ENCODE measurements around the gene ACADL.
"Not testable (repeated sequence)": the region's sequence is repeated elsewhere in the genome, so short reads cannot be mapped to it uniquely, and the experiment has no call there.

Gene ACADL

DNA sequence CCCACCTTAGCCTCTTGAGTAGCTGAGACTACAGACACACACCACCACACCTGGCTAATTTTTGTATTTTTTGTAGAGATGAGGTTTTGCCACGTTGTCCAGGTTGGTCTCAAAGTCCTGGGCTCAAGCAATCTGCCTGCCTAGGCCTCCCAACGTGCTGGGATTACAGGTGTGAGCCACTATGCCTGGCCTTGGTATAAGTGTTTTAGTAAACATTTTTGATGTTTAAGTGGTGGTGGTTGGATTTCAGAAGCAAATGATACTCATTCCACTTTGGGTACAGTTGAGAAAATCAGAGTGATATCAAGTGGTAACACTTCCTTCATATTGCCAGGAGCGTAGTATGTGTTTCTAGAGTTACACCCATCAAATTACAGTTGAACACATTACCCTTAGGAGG is 25.4 kb downstream of the ACADL start:
- no peak for DNase-seq (ENCODE audit: low spot score)

DNA sequence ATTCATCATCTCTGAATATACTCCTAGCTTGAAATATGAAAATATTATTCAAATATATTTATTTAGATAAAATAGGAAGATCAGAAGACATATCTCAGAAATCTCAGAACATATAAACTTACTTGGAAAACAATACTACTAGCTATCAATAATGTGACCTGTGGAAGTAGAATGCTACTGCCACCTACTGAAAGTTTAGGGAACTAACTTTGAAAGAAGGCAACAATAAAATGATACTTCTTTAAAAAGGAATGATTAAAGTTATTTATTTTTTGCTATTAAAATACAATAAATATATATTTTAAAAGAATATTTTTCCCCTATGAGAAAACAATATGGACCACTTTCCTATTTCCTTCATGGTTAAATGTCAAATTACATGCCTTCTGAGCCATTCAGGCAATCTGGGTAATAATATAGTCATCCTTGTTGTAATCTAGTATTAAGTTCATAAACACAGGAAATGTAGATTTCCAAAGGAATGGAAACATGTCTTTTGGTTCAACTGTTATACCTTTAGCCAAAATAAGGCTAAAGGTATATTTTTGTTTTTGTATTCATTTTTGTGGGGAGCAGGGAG is 26.0 kb downstream of the ACADL start:
- peak; percentile 24 for DNase-seq (ENCODE audit: low spot score)

GRCh38 chr2:210198326-210198725 is 26.9 kb downstream of the ACADL start:
- DNase-seq (ENCODE audit: low spot score): no peak

GRCh38 chr2:210197720-210198119 is 27.5 kb downstream of the ACADL start:
- DNase-seq (ENCODE audit: low spot score): no peak

GRCh38 chr2:210195101-210195852 is 30.0 kb downstream of the ACADL start:
- DNase-seq (ENCODE audit: low spot score): peak; percentile 37

GRCh38 chr2:210190345-210190744 is 34.9 kb downstream of the ACADL start:
- DNase-seq (ENCODE audit: low spot score): no peak

GRCh38 chr2:210189452-210190138 is 35.7 kb downstream of the ACADL start:
- DNase-seq (ENCODE audit: low spot score): no peak

DNA sequence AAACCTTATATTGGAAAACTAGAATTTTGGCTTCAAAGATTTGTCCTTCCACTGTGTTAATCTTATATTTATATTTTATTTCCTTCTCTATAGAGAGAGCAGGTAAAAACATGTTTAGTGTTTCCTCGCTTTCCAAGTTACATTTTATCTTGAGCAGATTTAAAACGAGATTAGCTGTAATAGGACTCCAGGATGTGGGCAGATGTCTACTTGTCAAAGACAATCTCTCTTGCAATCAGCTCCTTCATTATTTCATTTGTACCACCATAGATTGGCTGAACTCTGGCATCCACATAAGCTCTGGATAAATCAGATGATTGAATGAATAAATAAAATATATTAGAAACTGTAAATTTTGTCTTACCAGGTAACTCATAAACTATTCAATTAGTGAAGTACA is 36.5 kb downstream of the ACADL start:
- DNase-seq (ENCODE audit: low spot score): no peak

GRCh38 chr2:210188190-210188589 is 37.1 kb downstream of the ACADL start:
- no peak for DNase-seq (ENCODE audit: low spot score)

GRCh38 chr2:210183936-210184335 is 41.3 kb downstream of the ACADL start:
- peak; percentile 25 for DNase-seq (ENCODE audit: low spot score)

DNA sequence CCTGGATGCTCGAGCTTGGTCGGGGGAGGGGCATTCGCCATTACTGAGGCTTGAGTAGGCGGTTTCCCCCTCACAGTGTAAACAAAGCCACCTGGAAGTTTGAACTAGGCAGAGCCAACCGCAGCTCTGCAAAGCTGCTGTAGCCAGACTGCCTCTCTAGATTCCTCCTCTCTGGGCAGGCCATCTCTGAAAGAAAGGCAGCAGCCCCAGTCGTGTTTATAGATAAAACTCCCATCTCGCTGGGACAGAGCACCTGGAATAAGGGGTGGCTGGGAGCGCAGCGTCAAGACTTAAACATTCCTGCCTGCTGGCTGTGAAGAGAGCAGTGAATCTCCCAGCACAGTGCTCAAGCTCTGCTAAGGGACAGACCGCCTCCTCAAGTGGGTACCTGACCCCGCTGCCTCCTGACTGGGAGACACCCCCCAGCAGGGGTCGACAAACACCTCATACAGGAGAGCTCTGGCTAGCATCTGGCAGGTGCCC is 43.6 kb downstream of the ACADL start:
- DNase-seq (ENCODE audit: low spot score): not testable (repeated sequence)

DNA sequence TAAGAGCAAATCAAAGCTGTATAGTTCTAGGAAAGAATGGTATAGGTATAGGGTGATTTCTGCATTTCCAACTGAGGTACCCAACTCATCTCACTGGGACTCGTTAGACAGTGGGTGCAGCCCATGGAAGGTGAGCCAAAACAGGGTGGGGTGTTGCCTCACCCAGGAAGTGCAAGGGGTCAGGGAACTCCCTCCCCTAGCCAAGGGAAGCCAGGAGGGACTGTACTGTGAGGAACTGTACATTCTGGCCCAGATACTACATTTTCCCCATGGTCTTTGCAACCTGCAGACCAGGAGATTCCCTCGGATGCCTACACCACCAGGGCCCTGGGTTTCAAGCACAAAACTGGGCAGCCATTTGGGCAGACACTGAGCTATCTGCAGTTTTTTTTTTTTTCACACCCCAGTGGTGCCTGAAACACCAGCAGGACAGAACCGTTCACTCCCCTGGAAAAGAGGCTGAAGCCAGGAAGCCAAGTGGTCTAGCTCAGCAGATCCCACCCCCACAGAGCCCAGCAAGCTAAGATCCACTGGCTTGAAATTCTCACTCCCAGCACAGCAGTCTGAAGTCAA is 44.1 kb downstream of the ACADL start:
- not testable (repeated sequence) for DNase-seq (ENCODE audit: low spot score)

- no peak for DNase-seq (ENCODE audit: low spot score)
Measured at GRCh38 chr2:210180477-210180876, 44.8 kb downstream of the ACADL start.

- no peak for DNase-seq (ENCODE audit: low spot score)
Measured at GRCh38 chr2:210179351-210179990, 45.8 kb downstream of the ACADL start.

DNA sequence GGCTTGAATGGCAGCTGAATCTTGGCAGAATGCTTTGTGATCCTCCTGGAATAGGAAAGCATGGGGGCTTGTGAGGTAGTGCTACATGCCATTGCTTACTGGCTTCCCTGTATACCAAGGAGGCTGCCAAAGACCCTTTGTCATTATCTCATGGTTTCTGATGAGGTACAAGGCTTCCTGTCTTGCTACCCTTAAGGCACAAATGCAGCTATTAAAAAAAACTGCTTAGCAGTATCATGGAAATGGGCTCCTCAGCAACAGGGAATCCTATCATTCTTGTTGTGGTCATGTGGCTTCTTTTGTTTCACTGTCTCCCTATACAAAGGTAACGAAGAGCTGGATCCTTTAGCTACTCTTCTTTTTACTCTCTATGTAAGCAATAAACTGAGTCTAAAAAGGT is 47.5 kb downstream of the ACADL start:
- DNase-seq (ENCODE audit: low spot score): no peak

DNA sequence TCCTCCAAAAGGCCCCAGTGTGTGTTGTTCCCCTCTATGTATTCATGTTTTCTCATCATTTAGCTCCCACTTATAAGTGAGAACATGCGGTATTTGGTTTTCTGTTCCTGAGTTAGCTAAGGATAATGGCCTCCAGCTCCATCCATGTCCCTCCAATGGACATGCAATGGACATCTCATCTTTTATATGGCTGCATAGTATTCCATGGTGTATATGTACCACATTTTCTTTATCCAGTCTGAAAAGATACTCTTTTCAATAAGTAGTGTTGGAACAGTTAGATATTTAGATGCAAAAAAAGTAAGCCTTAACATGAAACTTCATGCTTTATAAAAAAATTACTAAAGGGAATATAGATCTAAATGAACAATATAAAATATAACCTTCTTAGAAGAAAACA is 48.1 kb downstream of the ACADL start:
- DNase-seq (ENCODE audit: low spot score): not testable (repeated sequence)

- DNase-seq (ENCODE audit: low spot score): no peak
Measured at GRCh38 chr2:210174086-210174485, 51.2 kb downstream of the ACADL start.

- DNase-seq (ENCODE audit: low spot score): no peak
Measured at GRCh38 chr2:210172219-210172575, 53.0 kb downstream of the ACADL start.

DNA sequence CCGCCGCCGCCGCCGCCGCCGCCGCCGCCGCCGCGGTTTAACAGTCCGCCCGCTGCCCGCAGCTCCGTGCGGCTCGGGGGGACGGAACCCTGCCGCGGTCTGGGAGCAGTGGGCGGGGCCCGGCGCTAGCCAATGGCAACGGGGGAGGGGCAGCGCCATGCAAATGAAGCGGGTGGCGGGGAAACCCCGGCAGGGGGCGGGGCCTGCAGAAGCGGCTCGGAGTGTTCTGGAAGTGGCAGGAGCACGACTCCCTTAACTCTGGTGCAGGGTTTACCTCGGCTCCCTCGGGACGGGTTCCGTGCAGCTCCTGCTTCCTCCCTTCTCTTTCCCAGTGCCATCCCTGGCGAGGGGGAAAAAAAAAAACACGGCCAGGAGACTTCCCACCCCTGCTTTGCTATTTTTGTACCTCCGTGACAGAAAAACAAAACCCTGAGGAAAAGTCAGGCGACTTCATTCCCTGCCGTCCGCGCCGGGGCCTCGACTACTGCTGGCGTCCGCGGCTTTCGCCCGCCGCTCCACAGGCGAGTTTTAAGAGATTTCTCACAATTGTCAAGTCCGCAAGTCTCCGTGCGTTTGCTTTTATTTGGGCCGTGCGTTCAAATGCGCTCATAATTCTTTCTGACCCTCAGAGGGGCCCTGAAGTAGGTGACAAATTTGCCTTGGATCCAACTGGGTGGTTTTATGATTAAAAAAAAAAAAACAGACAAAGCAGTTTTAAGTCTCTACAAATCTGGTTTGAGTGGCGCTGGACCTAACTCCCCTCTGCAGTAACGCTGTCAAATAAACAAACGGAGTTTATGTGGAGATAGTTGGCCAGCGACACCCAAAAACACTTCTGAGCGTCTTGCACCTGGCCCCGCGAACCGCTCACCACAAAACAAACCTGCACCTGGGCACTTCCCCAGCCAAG is 53.7 kb downstream of the ACADL start, which contains the start of gene KANSL1L:
Gene KANSL1L (minus strand): TSS at position 101 of the 910 bp plus-strand sequence. CDS start 16,827 bp downstream, outside the sequence.
- DNase-seq (ENCODE audit: low spot score): peak; percentile 95

- peak; percentile 97 for DNase-seq (ENCODE audit: low spot score)
Measured at GRCh38 chr2:210170446-210171303, 54.6 kb downstream of the ACADL start.

Measured in activated CD4-positive, alpha-beta T cell treated with anti-CD3 and anti-CD28 coated beads, Interleukin-2, Interleukin-4, amounts not matched to agents 100 ng/mL and 50 ng/mL, durations not matched to agents 16 hours and 8 hours (primary cell).